Peyer's patch (tissue), 4 donors: Measurements from ENCODE around the gene ATP9A.

Experiments
- POLR2A ChIP-seq, 2 donors: fragments of 450-650 bp; IDR thresholded peaks; one replicate each; pipeline ENCODE4 v1.5.1; 2017; ENCODE audit warnings: antibody characterized with exemption in 2 of 2, mild to moderate bottlenecking in 2 of 2, moderate library complexity in 2 of 2
- TF ChIP-seq, protein P1 (sequence below), 6 experiments: fragments of 450-650 bp in 4 of 6; fragments of 200-600 bp in 2 of 6; sonication (generic) in 1 of 6; IDR thresholded peaks; one replicate each; pipeline ENCODE4 v1.5.1; 2017 to 2019; ENCODE audit warnings: antibody characterized with exemption in 6 of 6, mild to moderate bottlenecking in 3 of 6, moderate library complexity in 1 of 6

DNA sequence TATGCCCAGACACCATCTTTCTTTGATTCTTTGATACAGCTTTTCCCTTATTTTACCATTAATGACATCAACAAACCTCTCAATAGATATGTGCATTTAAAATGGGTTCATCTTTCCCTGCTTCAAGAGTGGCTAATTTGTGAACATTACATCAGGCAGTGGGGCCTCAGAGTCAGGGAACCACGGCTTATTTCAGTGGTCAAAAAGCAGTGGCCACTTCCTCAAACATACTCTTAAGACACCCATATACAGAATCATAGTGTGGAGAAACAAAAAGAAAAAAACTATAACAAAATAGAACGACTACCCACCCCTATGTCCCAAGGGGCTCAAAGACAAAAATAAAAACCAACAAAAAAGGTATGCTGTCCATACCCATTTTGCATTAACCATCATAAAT lies 21.2 kb upstream of the ATP9A start:
- TF ChIP-seq POLR2A (IDR thresholded peaks at IDR 0.05), result no peak
- TF ChIP-seq, protein P1, sequence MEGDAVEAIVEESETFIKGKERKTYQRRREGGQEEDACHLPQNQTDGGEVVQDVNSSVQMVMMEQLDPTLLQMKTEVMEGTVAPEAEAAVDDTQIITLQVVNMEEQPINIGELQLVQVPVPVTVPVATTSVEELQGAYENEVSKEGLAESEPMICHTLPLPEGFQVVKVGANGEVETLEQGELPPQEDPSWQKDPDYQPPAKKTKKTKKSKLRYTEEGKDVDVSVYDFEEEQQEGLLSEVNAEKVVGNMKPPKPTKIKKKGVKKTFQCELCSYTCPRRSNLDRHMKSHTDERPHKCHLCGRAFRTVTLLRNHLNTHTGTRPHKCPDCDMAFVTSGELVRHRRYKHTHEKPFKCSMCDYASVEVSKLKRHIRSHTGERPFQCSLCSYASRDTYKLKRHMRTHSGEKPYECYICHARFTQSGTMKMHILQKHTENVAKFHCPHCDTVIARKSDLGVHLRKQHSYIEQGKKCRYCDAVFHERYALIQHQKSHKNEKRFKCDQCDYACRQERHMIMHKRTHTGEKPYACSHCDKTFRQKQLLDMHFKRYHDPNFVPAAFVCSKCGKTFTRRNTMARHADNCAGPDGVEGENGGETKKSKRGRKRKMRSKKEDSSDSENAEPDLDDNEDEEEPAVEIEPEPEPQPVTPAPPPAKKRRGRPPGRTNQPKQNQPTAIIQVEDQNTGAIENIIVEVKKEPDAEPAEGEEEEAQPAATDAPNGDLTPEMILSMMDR (IDR thresholded peaks at IDR 0.05), result no peak
